Measurements from ENCODE around the gene VPS37D.
"Not testable (repeated sequence)": the region's sequence is repeated elsewhere in the genome, so short reads cannot be mapped to it uniquely, and the experiment has no call there.

VPS37D gene

GRCh38 chr7:73659983-73660382, 7.6 kb upstream of the VPS37D start:
- ATAC-seq (no peak), DNase-seq (no peak)
- no peaks in the 10 kb centered on the region for H3K4me1 Mint-ChIP-seq
- no peak overlapping the region for H3K4me3 Mint-ChIP-seq
- peaks cover 6% of the 10 kb centered on the region for H3K9me3 Mint-ChIP-seq
- H3K27ac Mint-ChIP-seq = no peak overlapping the region
- H3K36me3 Mint-ChIP-seq (ENCODE audit: low read depth) = peaks cover 5% of the 10 kb centered on the region
- peaks cover 41% of the 10 kb centered on the region for H3K27me3 Mint-ChIP-seq

- not testable (repeated sequence) for DNase-seq; ATAC-seq; H3K36me3 Mint-ChIP-seq (ENCODE audit: low read depth); H3K4me3 Mint-ChIP-seq; H3K27ac Mint-ChIP-seq; H3K4me1 Mint-ChIP-seq; H3K9me3 Mint-ChIP-seq
- H3K27me3 Mint-ChIP-seq = peaks cover 44% of the 10 kb centered on the region
Observed at GRCh38 chr7:73660594-73660993, 7.0 kb upstream of the VPS37D start.

GRCh38 chr7:73663033-73663432, 4.6 kb upstream of the VPS37D start:
- H3K4me3 Mint-ChIP-seq = no peak overlapping the region
- peaks cover 6% of the 10 kb centered on the region for H3K9me3 Mint-ChIP-seq
- peaks cover 2% of the 10 kb centered on the region for H3K4me1 Mint-ChIP-seq
- H3K27me3 Mint-ChIP-seq = peaks cover 50% of the 10 kb centered on the region
- H3K27ac Mint-ChIP-seq = no peak overlapping the region
- DNase-seq (no peak), ATAC-seq (no peak)
- peaks cover 5% of the 10 kb centered on the region for H3K36me3 Mint-ChIP-seq (ENCODE audit: low read depth)

- H3K27ac Mint-ChIP-seq = no peak overlapping the region
- H3K4me3 Mint-ChIP-seq = peak overlapping the region; percentile 27
- no peak for DNase-seq
- H3K27me3 Mint-ChIP-seq = peaks cover 38% of the 10 kb centered on the region
- H3K36me3 Mint-ChIP-seq (ENCODE audit: low read depth) = peaks cover under 1% of the 10 kb centered on the region
- H3K9me3 Mint-ChIP-seq = peaks cover 1% of the 10 kb centered on the region
- ATAC-seq = no peak
- H3K4me1 Mint-ChIP-seq = peaks cover 7% of the 10 kb centered on the region
Observed at GRCh38 chr7:73668103-73668885, 663 bp downstream of the VPS37D start.

- Mint-ChIP-seq H3K4me1 (peaks cover 7% of the 10 kb centered on the region), H3K36me3 (ENCODE audit: low read depth) (no peaks in the 10 kb centered on the region), H3K27ac (no peak overlapping the region), H3K4me3 (no peak overlapping the region), H3K27me3 (peaks cover 34% of the 10 kb centered on the region), H3K9me3 (no peaks in the 10 kb centered on the region)
- ATAC-seq (no peak), DNase-seq (no peak)
Observed at GRCh38 chr7:73668886-73669230, 1.2 kb downstream of the VPS37D start.

- peaks cover 30% of the 10 kb centered on the region for H3K27me3 Mint-ChIP-seq
- H3K36me3 Mint-ChIP-seq (ENCODE audit: low read depth) = no peaks in the 10 kb centered on the region
- H3K27ac Mint-ChIP-seq = no peak overlapping the region
- no peak for ATAC-seq
- no peak for DNase-seq
- H3K9me3 Mint-ChIP-seq = no peaks in the 10 kb centered on the region
- H3K4me1 Mint-ChIP-seq = peaks cover 7% of the 10 kb centered on the region
- no peak overlapping the region for H3K4me3 Mint-ChIP-seq
Observed at GRCh38 chr7:73669288-73669701, 1.7 kb downstream of the VPS37D start.

GRCh38 chr7:73669858-73670385, 2.3 kb downstream of the VPS37D start:
- H3K4me1 Mint-ChIP-seq = peaks cover 7% of the 10 kb centered on the region
- peaks cover 25% of the 10 kb centered on the region for H3K27me3 Mint-ChIP-seq
- no peaks in the 10 kb centered on the region for H3K9me3 Mint-ChIP-seq
- no peak for ATAC-seq
- no peak overlapping the region for H3K27ac Mint-ChIP-seq
- no peak overlapping the region for H3K4me3 Mint-ChIP-seq
- no peaks in the 10 kb centered on the region for H3K36me3 Mint-ChIP-seq (ENCODE audit: low read depth)
- no peak for DNase-seq

GRCh38 chr7:73671322-73671661, 3.7 kb downstream of the VPS37D start:
- ATAC-seq (no peak), DNase-seq (no peak)
- H3K27me3 Mint-ChIP-seq = peaks cover 13% of the 10 kb centered on the region

GRCh38 chr7:73671857-73672445, 4.3 kb downstream of the VPS37D start:
- H3K27ac Mint-ChIP-seq = no peak overlapping the region
- peaks cover 11% of the 10 kb centered on the region for H3K27me3 Mint-ChIP-seq

More at GRCh38 chr7:73671322-73671661, 3.7 kb downstream of the VPS37D start:
- H3K4me3 Mint-ChIP-seq = no peak overlapping the region
- no peaks in the 10 kb centered on the region for H3K9me3 Mint-ChIP-seq
- peaks cover 6% of the 10 kb centered on the region for H3K4me1 Mint-ChIP-seq
- no peak overlapping the region for H3K27ac Mint-ChIP-seq
- H3K36me3 Mint-ChIP-seq (ENCODE audit: low read depth) = peaks cover 1% of the 10 kb centered on the region

GRCh38 chr7:73674468-73675124, 7.0 kb downstream of the VPS37D start:
- Mint-ChIP-seq H3K9me3 (no peaks in the 10 kb centered on the region), H3K4me3 (no peak overlapping the region), H3K4me1 (peaks cover 6% of the 10 kb centered on the region), H3K27ac (no peak overlapping the region), H3K27me3 (peaks cover 4% of the 10 kb centered on the region), H3K36me3 (ENCODE audit: low read depth) (peaks cover 17% of the 10 kb centered on the region)
- DNase-seq (no peak), ATAC-seq (no peak)

More at GRCh38 chr7:73671857-73672445, 4.3 kb downstream of the VPS37D start:
- H3K4me1 Mint-ChIP-seq = peaks cover 6% of the 10 kb centered on the region
- DNase-seq = no peak
- H3K9me3 Mint-ChIP-seq = no peaks in the 10 kb centered on the region
- no peak for ATAC-seq
- peaks cover 1% of the 10 kb centered on the region for H3K36me3 Mint-ChIP-seq (ENCODE audit: low read depth)
- H3K4me3 Mint-ChIP-seq = no peak overlapping the region

GRCh38 chr7:73676062-73676461, 8.4 kb downstream of the VPS37D start:
- Mint-ChIP-seq H3K36me3 (ENCODE audit: low read depth) (peaks cover 20% of the 10 kb centered on the region), H3K4me1 (peaks cover 20% of the 10 kb centered on the region)
- not testable (repeated sequence) for DNase-seq, H3K27ac Mint-ChIP-seq, H3K4me3 Mint-ChIP-seq, H3K27me3 Mint-ChIP-seq, ATAC-seq, H3K9me3 Mint-ChIP-seq

GRCh38 chr7:73678862-73679261, 11.2 kb downstream of the VPS37D start:
- no peaks in the 10 kb centered on the region for H3K27me3 Mint-ChIP-seq
- H3K27ac Mint-ChIP-seq = peak overlapping the region; percentile 42
- no peak for DNase-seq
- H3K36me3 Mint-ChIP-seq (ENCODE audit: low read depth) = peaks cover 22% of the 10 kb centered on the region
- no peak overlapping the region for H3K4me3 Mint-ChIP-seq
- H3K4me1 Mint-ChIP-seq = peaks cover 35% of the 10 kb centered on the region
- no peaks in the 10 kb centered on the region for H3K9me3 Mint-ChIP-seq
- no peak for ATAC-seq

- H3K36me3 Mint-ChIP-seq (ENCODE audit: low read depth) = peaks cover 22% of the 10 kb centered on the region
- H3K4me1 Mint-ChIP-seq = peaks cover 37% of the 10 kb centered on the region
- DNase-seq (no peak), ATAC-seq (no peak)
- no peak overlapping the region for H3K27ac Mint-ChIP-seq
- no peak overlapping the region for H3K4me3 Mint-ChIP-seq
- no peaks in the 10 kb centered on the region for H3K9me3 Mint-ChIP-seq
- H3K27me3 Mint-ChIP-seq = no peaks in the 10 kb centered on the region
Observed at GRCh38 chr7:73679709-73680108, 12.1 kb downstream of the VPS37D start.

- no peak for ATAC-seq
- peaks cover 44% of the 10 kb centered on the region for H3K4me1 Mint-ChIP-seq
- H3K27ac Mint-ChIP-seq = no peak overlapping the region
- no peaks in the 10 kb centered on the region for H3K27me3 Mint-ChIP-seq
- DNase-seq = no peak
- H3K4me3 Mint-ChIP-seq = peak overlapping the region; percentile 96
- no peaks in the 10 kb centered on the region for H3K9me3 Mint-ChIP-seq
- peaks cover 26% of the 10 kb centered on the region for H3K36me3 Mint-ChIP-seq (ENCODE audit: low read depth)
Observed at GRCh38 chr7:73680501-73680900, 12.9 kb downstream of the VPS37D start.

GRCh38 chr7:73681031-73681430, 13.4 kb downstream of the VPS37D start:
- H3K27ac Mint-ChIP-seq = peak overlapping the region; percentile 3

More at GRCh38 chr7:73681031-73681430, 13.4 kb downstream of the VPS37D start:
- ATAC-seq (no peak), DNase-seq (no peak)
- Mint-ChIP-seq H3K4me3 (peak overlapping the region; percentile 96), H3K4me1 (peaks cover 46% of the 10 kb centered on the region), H3K36me3 (ENCODE audit: low read depth) (peaks cover 27% of the 10 kb centered on the region), H3K9me3 (no peaks in the 10 kb centered on the region), H3K27me3 (no peaks in the 10 kb centered on the region)

Data from activated naive CD8-positive, alpha-beta T cell treated with anti-CD3 and anti-CD28 coated beads, Interleukin-2, amount 50 U/mL, for 24 hours (primary cell).